MM.1S (cell line): ENCODE results near the gene HSPA6.

Experiments used
- DNase-seq: peaks from one replicate; pipeline ENCODE4 v3.0.0-alpha.2; 2015
- H2AFZ ChIP-seq: fragments of 300-600 bp; sonication (generic); 2 replicates; pipeline ENCODE4 v1.6.0; 2016; ENCODE audit warnings: antibody characterized with exemption, low read length
- H3F3A ChIP-seq: fragments of 300-600 bp; sonication (generic); 2 replicates; pipeline ENCODE4 v1.6.1; 2016; ENCODE audit warnings: mild to moderate bottlenecking, antibody characterized with exemption, low read length, moderate library complexity, mixed read lengths; ENCODE audit not compliant: insufficient read depth
- H3K27ac ChIP-seq: fragments of 300-600 bp; sonication (generic); 2 replicates; pipeline ENCODE4 v1.5.1; 2016; ENCODE audit warnings: mild to moderate bottlenecking, low read length
- H3K27me3 ChIP-seq: fragments of 300-600 bp; sonication (generic); replicated peaks from 2 replicates; pipeline ENCODE4 v1.6.0; 2016; ENCODE audit warnings: low read length; ENCODE audit not compliant: insufficient read depth
- H3K36me3 ChIP-seq: fragments of 300-600 bp; sonication (generic); replicated peaks from 2 replicates; pipeline ENCODE4 v1.6.1; 2016; ENCODE audit warnings: mild to moderate bottlenecking, low read length, mixed read lengths; ENCODE audit not compliant: insufficient read depth
- H3K4me1 ChIP-seq: fragments of 300-600 bp; sonication (generic); 2 replicates; pipeline ENCODE4 v1.6.1; 2016; ENCODE audit warnings: low read length, mixed read lengths
- H3K4me2 ChIP-seq: fragments of 300-600 bp; sonication (generic); 2 replicates; pipeline ENCODE4 v1.6.0; 2016; ENCODE audit warnings: low read depth, low read length
- H3K4me3 ChIP-seq: fragments of 300-600 bp; sonication (generic); 2 replicates; pipeline ENCODE4 v1.5.1; 2016; ENCODE audit warnings: low read length, mixed read lengths
- H3K79me2 ChIP-seq: fragments of 300-600 bp; sonication (generic); 2 replicates; pipeline ENCODE4 v1.6.1; 2016; ENCODE audit warnings: mixed run types, low read length, mixed read lengths
- H3K9ac ChIP-seq: fragments of 300-600 bp; sonication (generic); 2 replicates; pipeline ENCODE4 v1.6.1; 2016; ENCODE audit warnings: low read length, mixed read lengths
- H3K9me2 ChIP-seq: fragments of 300-600 bp; sonication (generic); replicated peaks from 2 replicates; pipeline ENCODE4 v1.6.1; 2016; ENCODE audit warnings: mild to moderate bottlenecking, low read length, mixed read lengths; ENCODE audit not compliant: insufficient read depth
- H3K9me3 ChIP-seq: fragments of 300-600 bp; sonication (generic); replicated peaks from 2 replicates; pipeline ENCODE4 v1.6.1; 2016; ENCODE audit warnings: mild to moderate bottlenecking, low read length, mixed read lengths; ENCODE audit not compliant: insufficient read depth
- H4K20me1 ChIP-seq: fragments of 300-600 bp; sonication (generic); 2 replicates; pipeline ENCODE4 v1.6.1; 2016; ENCODE audit warnings: mild to moderate bottlenecking, low read length, moderate library complexity, mixed read lengths; ENCODE audit not compliant: insufficient read depth
- EZH2 ChIP-seq: fragments of 300-600 bp; sonication (generic); optimal IDR thresholded peaks from 2 replicates; pipeline ENCODE3; 2017; ENCODE audit warnings: low read depth, mild to moderate bottlenecking, antibody characterized with exemption, low read length, mixed read lengths
- EZH2phosphoT487 ChIP-seq: fragments of 300-600 bp; sonication (generic); IDR thresholded peaks from 2 replicates; pipeline ENCODE4 v1.6.1; 2018; ENCODE audit warnings: antibody characterized with exemption, low read length
- TF ChIP-seq, protein P1 (sequence below): fragments of 300-600 bp; sonication (generic); IDR thresholded peaks from 2 replicates; pipeline ENCODE4 v1.5.1; 2016; ENCODE audit warnings: antibody characterized with exemption, low read length, mixed read lengths

The HSPA6 gene

DNA sequence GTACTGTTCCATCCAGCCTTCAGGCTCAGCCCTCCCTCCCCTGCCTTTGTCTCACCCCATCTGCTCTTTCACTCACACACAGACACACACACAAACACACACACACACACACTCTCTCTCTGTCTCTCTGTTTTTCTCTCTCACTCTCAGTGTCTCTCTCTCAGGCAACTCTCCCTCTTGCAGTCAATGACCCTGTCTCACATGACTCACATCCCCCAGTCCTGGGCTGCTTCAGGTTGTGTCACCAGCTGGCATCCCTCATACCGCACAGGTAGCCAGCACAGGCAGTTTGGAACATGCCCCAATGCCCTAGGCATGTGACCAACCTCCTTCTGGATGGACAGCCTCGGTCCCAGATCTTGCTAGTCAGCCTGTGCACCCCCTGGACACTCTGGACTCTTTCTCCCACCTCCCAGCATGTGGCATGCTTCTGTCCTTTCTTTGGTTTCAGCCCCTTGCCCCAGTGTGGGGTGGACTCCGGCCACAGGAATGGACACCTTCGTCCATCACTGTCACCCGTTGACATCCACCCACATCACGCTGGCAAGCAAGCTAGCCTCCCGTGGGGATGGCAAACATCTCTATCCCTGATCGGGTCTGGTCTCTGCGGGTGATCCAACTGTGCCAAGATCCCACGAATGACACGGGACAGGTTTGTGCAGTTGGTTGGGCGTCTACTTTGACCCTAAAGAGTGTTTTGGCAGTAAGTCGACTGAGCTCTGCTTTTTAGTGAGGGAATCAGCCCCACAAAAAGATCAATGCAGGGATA is 42.5 kb upstream of the HSPA6 start:
- no peak overlapping the region for H2AFZ ChIP-seq
- H3K27ac ChIP-seq, result no peak overlapping the region
- H3K9me2 ChIP-seq, result no peaks in the 10 kb centered on the region
- H3K4me2 ChIP-seq, result no peak overlapping the region
- no peaks in the 10 kb centered on the region for H3K36me3 ChIP-seq
- no peak overlapping the region for H3K9ac ChIP-seq
- no peaks in the 10 kb centered on the region for H3K9me3 ChIP-seq
- H3F3A ChIP-seq, result no peaks in the 10 kb centered on the region
- H3K4me1 ChIP-seq, result no peaks in the 10 kb centered on the region
- H3K27me3 ChIP-seq, result peaks cover 5% of the 10 kb centered on the region; the same call in 1 of the 2 replicates
- H3K79me2 ChIP-seq, result no peaks in the 10 kb centered on the region
- TF ChIP-seq, protein P1, sequence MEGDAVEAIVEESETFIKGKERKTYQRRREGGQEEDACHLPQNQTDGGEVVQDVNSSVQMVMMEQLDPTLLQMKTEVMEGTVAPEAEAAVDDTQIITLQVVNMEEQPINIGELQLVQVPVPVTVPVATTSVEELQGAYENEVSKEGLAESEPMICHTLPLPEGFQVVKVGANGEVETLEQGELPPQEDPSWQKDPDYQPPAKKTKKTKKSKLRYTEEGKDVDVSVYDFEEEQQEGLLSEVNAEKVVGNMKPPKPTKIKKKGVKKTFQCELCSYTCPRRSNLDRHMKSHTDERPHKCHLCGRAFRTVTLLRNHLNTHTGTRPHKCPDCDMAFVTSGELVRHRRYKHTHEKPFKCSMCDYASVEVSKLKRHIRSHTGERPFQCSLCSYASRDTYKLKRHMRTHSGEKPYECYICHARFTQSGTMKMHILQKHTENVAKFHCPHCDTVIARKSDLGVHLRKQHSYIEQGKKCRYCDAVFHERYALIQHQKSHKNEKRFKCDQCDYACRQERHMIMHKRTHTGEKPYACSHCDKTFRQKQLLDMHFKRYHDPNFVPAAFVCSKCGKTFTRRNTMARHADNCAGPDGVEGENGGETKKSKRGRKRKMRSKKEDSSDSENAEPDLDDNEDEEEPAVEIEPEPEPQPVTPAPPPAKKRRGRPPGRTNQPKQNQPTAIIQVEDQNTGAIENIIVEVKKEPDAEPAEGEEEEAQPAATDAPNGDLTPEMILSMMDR, result no peak
- no peak for TF ChIP-seq EZH2phosphoT487
- DNase-seq, result no peak
- no peak overlapping the region for H3K4me3 ChIP-seq
- no peaks in the 10 kb centered on the region for H4K20me1 ChIP-seq

DNA sequence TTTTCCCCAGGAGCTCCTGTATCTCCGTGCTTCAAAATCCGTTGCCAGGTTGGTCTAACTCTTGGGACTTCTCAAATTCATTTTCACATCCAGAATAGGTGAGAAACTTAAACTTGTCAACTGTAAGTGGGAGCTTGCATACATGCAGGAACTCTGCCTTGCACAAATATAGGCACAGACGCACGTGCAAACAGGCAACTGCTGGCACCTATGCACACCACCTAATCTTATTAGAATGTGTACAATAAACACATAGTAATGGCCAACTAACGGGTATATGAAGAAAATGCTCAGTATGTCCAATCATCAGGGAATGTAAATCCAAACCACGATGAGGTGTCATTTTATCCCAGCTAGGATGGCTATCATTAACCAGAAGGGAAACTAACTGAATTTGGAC is 41.7 kb upstream of the HSPA6 start:
- no peak for TF ChIP-seq EZH2phosphoT487
- no peak for TF ChIP-seq EZH2
- TF ChIP-seq, protein P1, result no peak
- H3K9me2 ChIP-seq, result no peaks in the 10 kb centered on the region
- H3K9ac ChIP-seq, result no peak overlapping the region
- no peaks in the 10 kb centered on the region for H3F3A ChIP-seq
- no peak for DNase-seq
- H3K4me1 ChIP-seq, result no peaks in the 10 kb centered on the region
- no peaks in the 10 kb centered on the region for H4K20me1 ChIP-seq
- H3K27me3 ChIP-seq, result peaks cover 5% of the 10 kb centered on the region; the same call in 1 of the 2 replicates
- H3K79me2 ChIP-seq, result no peaks in the 10 kb centered on the region
- no peak overlapping the region for H3K27ac ChIP-seq
- no peaks in the 10 kb centered on the region for H3K36me3 ChIP-seq
- H3K4me3 ChIP-seq, result no peak overlapping the region
- no peak overlapping the region for H3K4me2 ChIP-seq
- no peaks in the 10 kb centered on the region for H3K9me3 ChIP-seq
- no peak overlapping the region for H2AFZ ChIP-seq

DNA sequence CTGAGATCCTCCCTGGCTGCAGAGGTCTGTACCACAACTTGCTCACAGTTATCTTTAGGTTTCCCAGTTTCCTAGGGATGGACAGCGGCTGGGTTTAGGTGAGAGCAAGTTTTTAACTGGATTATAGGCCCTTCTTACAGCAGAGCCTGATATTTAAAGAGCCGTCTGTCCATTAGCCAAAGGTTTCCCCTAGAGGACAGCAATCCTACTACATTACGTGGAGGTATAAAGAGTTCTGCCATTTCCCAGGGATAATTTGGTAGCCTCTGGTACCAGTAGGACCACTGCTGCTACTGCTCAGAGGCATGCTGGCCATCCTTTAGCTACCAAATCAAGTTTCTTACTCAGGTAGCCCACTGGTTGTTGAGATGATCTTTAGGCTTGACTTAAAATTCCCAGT is 41.0 kb upstream of the HSPA6 start:
- H3K27me3 ChIP-seq, result peaks cover 5% of the 10 kb centered on the region; the same call in 1 of the 2 replicates
- TF ChIP-seq, protein P1, result no peak
- TF ChIP-seq EZH2, result no peak
- no peak for TF ChIP-seq EZH2phosphoT487
- no peak overlapping the region for H3K27ac ChIP-seq
- no peaks in the 10 kb centered on the region for H4K20me1 ChIP-seq
- H3F3A ChIP-seq, result no peaks in the 10 kb centered on the region
- H3K9me2 ChIP-seq, result no peaks in the 10 kb centered on the region
- no peaks in the 10 kb centered on the region for H3K79me2 ChIP-seq
- no peak for DNase-seq
- H3K4me2 ChIP-seq, result no peak overlapping the region
- H3K9ac ChIP-seq, result no peak overlapping the region
- H3K9me3 ChIP-seq, result no peaks in the 10 kb centered on the region
- no peaks in the 10 kb centered on the region for H3K4me1 ChIP-seq
- no peak overlapping the region for H3K4me3 ChIP-seq
- H2AFZ ChIP-seq, result no peak overlapping the region
- H3K36me3 ChIP-seq, result no peaks in the 10 kb centered on the region
